Pulmonary artery endothelial cell (primary cell): ENCODE measurements around the gene MYO15B. TPM values are rescaled to one million over a fixed set of nuclear protein-coding genes. Genes with fewer than 3 reads are reported as not detected.
"Not testable (repeated sequence)": the region's sequence is repeated elsewhere in the genome, so short reads cannot be mapped to it uniquely, and the experiment has no call there.

Experiments
- DNase-seq: peaks from one replicate; pipeline ENCODE4 v3.0.0-alpha.2; 2011; ENCODE audit warnings: low read depth, low spot score
- total RNA-seq: library from RNA; depleted of rRNA; stranded (reverse); fragments of >200 nt; gene quantifications from 2 replicates; pipeline ENCODE4 v1.2.3, GENCODE V29; 2014

Gene MYO15B
- total RNA-seq, 1 donor from 2014 or later: 1.6 TPM

DNA sequence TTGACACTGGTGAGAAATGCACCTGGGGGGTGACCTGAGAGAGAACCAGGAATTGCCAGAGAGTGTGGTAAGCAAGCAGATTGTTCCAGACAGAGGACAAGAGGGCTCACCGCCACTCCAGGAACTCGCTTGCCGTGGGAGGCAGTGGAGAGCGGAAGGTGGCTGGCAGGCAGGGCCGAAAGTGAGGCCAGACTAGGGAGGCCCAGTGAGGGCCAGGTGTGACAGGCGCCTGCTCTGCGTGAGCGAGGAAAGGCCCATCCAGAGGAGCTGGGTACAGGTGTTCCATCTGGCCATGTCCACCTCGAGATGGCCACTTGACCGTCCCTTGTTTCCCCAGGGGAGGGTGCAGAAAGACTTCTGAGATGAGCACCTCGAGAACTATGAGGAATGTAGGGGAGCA lies 11.9 kb upstream of the MYO15B start:
- no peak for DNase-seq

DNA sequence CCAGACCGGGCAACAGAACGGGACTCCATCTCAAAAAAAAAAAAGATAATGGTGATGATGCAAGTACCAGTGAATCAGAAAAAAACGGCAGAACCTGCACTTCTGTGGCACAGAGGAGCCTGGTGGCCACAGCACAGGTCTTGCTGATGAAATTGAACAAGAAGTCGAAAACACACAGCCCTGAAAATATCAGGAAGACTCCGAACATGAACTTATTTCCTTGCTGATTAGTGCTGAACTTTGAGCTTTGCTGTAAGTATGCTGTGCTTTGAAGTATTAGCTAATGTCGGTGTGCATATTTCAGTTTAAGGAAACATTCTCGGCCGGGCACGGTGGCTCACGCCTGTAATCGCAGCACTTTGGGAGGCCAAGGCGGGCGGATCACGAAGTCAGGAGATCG lies 10.9 kb upstream of the MYO15B start:
- DNase-seq: no peak

DNA sequence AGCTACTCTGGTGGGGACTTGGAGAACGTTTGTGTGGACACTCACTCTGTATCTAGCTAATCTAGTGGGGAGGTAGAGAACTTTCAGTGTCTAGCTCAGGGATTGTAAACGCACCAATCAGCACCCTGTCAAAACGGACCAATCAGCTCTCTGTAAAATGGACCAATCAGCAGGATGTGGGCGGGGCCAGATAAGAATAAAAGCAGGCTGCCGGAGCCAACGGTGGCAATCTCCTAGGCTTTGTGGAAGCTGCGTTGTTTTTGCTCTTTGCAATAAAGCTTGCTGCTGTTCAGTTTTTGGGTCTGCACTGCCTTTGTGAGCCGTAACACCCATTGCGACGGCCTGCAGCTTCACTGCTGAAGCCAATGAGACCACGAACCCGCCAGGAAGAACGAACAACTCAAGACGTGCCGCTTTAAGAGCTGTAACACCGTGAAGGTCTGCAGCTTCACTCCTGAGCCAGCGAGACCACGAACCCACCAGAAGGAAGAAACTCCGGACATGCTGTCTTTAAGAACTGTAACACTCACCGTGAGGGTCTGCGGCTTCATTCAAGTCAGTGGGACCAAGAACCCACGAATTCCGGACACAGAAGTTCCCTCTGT lies 6.4 kb upstream of the MYO15B start:
- not testable (repeated sequence) for DNase-seq

DNA sequence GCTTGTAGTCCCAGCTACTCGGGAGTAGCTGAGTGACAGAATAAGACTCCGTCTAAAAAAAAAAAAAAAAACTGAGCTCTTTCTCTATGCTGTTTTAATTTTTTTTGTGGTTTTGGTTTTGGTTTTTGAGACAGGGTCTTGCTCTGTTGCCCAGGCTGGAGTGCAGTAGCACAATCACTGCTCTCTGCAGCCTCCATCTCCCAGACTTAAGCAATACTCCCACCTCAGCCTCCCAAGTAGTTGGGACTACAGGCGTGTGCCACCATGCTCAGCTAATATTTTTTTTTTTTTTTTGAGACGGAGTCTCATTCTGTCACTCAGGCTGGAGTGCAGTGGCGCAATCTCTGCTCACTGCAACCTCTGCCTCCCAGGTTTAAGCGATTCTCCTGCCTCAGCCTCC lies 4.4 kb upstream of the MYO15B start:
- DNase-seq: not testable (repeated sequence)

DNA sequence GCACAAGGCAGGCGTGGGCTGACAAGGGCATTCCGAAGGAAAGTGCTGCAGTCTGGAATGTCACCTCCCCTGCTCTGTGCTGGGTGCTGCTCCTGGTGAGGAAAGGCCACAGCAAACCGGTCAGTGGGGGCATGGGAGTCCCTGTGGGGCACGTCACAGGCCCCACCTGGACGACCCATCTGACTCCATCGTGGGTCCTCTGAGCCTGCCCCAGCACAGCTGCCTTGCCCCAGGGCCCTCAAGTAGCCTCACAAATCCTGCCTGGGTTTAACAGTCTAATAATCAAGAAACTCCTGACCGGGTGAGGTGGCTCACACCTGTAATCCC lies 2.8 kb upstream of the MYO15B start:
- no peak for DNase-seq

DNA sequence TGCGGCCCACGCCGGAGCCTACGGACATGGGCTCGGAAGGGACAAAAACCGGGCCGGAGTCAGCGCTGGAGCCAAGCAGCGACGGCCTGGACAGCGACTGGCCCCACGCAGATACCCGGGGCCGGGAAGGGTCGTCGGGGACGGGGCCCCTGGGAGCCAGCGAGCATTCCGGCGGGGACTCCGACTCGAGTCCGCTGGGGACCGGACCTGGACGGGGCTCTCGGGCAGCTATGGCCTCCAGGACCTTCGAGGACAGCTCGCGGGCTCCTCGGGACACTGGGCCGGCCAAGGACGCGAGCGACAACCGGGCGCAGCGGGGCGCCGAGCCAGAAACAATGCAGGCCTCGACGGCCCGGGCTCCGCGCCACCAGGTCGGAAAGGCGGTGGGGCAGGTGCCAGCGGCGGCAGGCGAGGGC lies 1.0 kb downstream of the MYO15B start:
- DNase-seq: no peak

DNA sequence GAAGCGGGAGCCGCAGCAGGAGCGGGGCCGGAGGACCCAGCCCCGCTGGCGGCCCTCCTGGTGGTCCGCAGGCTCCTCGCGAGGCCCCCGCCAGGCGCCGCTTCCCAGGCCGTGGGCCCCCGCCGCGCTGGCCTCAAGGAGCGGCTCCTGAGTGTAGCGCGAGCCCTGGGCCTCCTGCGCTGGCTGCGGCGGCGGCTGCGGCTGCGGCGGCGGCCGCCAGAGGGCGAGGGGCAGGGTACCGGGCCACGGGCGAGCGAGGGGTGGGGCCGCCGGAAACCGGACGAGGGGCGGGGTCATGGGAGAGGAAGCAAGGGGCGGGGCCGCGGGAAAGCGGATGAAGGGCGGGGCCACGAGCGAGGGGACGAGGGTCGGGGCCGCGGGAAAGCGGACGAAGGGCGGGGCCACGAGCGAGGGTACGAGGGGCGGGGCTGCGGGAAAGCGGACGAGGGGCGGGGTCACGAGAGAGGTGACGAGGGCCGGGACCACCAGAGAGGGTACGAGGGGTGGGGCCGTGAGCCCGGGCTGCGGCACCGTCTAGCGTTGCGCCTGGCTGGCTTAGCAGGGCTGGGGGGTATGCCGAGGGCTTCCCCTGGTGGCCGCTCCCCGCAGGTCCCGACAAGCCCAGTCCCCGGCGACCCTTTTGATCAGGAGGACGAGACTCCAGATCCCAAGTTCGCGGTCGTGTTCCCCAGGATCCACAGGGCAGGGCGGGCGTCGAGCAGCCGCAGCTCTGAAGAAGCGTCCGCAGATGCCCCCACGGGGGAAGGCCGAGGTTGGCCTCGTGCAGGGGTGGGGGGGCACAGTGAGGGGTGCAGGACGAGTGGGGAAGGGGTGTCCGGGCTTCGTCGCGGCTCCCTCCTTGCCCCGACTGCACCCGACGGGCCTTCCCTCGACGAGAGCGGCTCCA lies 1.7 kb downstream of the MYO15B start:
- DNase-seq: peak; percentile 22

DNA sequence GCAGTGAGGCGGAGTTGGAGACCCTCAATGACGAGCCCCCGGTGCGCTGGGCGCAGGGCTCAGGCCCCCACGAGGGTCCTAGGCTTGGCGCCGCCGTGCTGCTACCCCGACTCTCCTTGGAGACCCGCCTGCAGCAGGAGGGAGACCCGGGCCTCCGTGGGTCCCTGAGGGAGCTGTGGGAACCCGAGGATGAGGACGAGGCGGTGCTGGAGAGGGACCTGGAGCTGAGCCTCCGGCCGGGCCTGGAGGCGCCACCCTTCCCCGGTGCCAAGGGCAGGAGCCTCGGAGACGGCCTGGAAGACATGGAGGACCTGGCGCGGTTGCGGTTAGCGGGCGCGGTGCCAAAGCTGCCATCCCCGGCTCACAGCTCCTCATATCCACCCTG lies 2.3 kb downstream of the MYO15B start:
- no peak for DNase-seq

DNA sequence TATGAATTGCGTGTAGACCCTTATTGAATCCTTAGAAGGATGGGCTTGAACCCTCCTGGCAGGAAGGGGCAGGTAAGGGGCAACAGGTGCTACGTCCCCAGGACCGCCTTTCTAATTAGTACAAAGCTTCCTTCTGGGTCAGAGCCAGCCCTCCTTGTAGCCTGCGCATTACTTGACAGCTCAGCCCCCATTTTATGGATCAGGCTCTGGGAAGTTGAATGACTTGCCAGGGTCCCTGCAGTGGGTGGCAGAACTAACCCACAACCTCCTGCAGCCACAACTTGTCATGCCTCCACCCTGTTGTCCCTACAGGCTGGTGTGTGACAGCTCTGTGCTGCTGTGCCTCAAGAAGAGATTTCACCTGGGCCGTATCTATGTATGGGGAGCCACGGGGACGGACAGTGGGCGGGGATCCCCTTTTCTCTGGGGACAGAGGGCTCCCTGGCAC lies 2.7 kb downstream of the MYO15B start:
- no peak for DNase-seq

DNA sequence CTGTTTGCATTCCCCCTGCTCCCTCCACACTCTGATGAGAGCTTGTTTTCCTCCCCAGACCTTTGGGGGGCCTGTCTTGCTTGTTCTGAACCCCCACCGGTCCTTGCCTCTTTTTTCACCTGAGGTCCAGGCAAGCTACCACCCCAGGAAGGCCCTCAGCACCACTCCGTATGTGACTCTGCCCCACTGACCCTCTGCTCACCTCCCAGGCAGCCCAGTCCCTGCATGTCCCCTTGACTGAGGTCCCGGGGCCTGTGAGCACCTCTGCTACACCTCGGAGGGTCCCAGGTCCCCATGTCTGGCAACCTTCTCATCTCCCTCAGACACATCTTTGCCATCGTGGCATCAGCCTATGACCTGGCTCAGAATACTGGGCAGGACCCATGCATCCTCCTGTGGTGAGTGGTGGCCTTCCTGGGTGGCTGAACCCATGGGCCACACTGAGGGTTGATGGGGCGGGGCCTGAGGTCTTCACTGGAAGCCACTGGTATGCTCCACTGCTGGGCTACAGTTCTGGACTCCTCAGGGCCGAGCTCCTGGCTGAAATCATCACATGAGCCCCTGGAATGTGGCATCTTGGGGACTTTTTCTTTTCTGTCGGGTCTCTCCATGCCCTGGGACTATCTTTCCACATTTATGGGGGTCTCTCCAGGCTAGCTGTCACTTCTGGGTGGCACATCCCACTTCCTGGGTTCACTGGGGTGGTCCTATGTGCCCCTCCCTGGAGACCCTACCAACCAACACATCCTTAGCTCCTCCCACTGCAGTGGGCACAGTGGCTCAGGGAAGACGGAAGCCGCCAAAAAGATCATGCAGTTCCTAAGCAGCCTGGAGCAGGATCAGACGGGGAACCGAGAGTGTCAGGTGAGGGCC lies 3.5 kb downstream of the MYO15B start:
- no peak for DNase-seq

DNA sequence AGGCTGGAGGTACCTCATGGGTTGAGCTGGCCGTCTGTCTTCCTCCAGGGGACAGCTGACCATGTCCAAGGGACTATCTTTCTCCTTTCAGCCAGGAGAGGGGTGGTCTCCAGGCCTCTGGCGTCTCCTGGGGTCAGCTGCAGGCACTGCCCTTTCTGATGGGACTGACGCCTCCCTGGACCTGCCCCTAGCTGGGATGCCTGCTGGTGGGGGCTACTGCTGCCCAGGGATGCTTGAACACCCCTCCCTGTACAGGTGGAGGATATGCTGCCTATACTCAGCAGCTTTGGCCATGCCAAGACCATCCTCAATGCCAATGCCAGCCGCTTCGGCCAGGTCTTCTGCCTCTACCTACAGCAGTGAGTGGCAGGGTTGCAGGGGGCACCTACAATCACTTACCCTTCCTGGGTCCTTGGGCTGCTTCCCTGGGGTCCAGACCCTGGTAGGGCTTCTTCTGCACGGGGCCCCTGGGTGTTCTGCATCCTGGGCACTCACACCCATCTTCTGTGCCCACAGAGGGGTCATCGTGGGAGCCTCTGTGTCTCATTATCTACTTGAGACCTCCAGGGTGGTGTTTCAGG lies 4.2 kb downstream of the MYO15B start:
- no peak for DNase-seq

DNA sequence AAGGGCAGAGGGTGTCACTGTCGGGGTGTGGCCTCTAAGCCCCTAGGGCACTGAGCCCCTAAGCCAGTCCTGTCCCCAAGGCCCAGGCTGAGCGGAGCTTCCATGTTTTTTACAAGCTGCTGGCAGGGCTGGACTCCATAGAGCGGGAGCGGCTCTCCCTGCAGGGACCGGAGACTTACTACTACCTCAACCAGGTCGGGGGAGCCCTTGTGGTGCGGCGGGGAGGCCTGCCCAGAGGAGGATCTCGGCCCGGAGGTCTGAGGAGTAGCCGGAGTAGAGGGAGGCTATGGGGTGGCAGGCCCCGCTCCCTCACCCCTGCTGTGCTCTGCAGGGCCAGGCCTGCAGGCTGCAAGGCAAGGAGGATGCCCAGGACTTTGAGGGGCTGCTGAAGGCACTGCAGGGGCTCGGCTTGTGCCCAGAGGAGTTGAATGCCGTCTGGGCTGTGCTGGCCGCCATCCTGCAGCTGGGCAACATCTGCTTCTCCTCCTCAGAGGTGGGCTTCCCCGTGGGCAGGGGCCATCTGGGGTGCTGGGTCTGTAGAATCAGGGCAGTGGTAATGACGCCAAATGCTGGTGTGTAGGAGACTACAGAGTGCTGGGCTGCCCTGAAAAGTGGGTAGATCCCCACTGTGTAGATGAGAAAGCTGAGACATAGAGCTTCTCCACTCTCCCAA lies 4.9 kb downstream of the MYO15B start:
- DNase-seq: no peak

DNA sequence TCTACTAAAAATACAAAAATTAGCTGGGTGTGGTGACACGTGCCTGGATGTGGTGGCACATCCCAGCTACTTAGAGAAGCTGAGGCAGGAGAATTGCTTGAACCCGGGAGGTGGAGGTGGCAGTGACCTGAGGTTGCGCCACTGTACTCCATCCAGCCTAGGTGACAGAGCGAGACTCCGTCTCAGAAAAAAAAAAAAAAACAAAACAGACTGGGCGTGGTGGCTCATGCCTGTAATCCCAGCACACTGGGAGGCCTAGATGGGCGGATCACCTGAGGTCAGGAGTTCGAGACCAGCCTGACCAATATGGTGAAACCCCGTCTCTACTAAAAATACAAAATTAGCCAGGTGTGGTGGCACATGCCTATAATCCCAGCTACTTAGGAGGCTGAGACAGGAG lies 5.8 kb downstream of the MYO15B start:
- DNase-seq: not testable (repeated sequence)

DNA sequence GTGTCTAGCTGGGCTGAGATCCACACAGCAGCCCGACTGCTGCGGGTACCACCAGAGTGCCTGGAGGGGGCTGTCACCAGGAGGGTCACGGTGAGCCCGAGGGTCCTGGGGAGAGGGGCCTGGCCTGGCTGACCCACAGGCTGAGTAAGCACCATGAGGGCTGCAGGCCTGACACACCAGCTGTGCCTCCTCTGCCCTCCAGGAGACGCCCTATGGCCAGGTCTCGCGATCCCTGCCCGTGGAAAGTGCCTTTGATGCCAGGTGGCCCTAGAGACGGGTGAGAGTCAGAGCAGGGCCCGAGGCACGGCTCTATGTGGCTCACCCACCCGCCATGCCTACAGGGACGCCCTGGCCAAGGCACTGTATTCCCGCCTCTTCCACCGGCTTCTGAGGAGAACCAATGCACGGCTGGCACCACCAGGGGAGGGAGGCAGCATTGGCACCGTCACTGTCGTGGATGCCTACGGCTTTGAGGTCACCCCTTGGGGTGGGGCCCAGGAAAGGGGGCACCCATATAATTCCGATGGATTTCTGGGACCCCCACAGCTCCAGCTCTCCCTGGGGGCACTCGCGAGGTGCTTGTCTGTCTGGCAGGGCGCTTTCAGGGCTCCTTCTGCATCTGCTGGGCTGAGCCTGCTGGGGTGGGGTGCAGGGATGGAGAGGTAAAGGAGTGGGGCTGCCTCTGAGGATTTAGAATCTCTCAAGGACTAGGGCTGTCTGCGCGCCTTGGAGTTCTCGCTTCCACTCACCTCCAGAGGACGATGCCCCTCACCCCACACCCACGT lies 7.1 kb downstream of the MYO15B start:
- DNase-seq: no peak

DNA sequence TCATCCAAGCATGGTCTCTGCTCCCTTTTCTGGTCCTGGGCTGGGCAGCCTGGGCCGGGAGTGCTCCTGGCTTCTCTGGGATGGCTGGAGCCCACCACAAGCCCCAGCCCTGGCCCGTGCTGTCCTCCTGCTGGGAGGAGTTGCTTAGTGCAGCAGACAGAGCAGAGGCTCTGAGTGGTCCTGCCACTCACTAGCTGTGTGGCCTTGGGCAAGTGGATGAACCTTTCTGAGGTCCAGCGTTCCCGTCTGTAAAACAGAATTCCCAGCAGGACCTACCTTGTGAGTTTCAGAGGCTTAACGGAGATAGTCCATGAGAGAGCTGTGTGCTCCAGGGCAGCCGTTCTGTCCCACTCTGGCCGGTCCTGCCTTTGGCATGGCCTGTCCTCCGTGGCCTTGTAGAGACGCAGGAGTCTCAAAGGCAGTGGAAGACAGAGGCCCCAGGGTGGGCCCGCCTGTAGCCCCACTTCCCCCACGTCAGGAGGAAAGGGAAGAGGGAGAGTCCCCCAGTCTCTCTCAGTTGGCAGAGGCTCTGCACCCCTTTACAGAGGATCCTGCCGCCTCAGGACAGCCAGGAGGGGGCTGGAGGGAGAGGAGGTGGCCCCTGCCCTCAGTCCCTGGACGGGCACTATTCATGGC lies 7.8 kb downstream of the MYO15B start:
- DNase-seq: no peak

DNA sequence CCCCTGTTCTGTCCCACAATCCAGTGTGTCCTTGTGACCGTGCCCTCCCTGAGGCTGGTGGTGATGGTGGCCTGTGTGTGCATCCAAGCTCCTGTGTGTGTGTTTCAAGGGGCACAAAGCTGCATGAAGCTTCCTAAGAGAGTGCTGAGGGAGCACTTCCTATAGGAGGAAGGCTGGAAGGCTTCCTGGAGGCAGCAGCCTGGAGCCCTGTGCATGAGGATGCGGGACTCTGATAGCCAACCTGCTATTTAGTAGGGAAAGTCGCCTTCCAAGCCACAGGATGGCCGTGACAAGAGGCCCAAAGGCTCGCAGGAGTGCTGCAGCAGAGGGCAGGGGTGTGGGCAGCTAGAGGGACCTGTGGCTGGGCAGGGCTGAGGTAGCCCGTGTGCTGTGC lies 8.3 kb downstream of the MYO15B start:
- no peak for DNase-seq

DNA sequence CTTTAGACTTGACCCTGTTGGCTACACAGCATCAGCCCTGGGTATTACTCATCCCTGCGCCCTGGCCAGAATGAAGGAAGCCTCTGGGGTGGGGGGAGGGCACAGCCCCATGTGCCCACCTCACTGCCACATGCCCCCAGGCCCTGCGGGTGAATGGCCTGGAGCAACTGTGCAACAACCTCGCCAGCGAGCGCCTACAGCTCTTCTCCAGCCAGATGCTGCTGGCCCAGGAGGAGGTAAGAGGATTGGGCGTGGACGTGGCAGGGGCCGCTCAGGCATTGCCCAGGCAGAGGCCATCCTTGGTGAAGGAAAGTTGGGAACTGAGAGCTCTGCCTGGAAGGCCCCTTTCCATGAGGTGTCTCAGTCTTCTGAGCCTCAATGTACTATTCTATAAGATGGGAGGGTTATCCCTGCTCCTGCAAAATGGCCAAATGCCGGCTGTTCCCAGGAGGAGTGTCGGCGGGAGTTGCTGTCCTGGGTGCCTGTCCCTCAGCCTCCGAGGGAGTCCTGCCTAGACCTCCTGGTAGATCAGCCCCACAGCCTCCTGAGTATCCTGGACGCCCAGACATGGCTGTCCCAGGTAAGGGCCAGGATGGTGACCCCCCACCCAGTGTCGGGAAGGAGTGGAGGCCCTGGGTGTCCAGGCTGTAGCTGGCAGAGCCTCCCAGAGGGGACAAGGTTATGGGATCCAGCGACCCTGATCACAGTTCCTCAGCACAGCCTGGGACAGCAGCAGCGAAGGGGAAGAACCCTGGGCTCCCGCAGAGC lies 8.9 kb downstream of the MYO15B start:
- no peak for DNase-seq

DNA sequence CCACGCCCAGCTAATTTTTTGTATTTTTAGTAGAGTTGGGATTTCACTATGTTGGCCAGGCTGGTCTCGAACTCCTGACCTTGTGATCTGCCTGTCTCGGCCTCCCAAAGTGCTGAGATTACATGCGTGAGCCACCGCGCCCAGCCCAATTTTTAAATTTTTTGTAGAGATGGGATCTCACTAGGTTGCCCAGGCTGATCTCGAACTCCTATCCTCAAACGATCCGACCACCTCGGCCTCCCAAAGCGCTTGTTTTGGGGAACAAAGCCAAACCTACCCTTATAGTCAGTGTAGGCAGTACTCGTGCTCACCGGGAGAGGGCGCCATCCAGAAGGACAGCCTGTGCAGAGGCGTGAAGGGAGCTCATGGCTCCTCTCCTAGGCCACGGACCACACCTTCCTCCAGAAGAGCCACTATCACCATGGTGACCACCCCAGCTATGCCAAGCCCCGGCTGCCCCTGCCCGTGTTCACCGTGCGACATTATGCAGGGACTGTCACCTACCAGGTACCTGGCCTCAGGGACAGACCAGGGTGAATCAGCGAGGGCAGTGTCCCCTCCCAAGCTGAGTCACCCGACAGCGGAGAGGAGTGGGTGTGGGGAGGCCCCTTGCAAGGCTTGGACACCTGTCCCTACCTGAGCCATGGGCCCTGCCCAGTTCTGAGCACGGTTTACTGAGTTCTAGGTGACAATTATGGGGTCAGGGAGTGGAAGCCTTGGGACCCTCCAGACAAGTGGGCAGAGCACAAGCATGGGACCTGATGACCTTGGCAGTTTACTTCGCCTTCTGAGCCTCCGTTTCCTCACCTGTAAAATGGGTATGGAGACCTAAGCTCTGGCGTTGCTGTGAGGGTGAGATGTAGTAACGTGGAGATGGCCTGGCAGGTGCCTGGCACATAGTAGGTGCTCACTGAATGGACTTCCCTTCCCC lies 13.7 kb downstream of the MYO15B start:
- DNase-seq: no peak
